ENCODE results near the gene SAV1.
"Not testable (repeated sequence)": the region's sequence is repeated elsewhere in the genome, so short reads cannot be mapped to it uniquely, and the experiment has no call there.

SAV1 gene

GRCh38 chr14:50667996-50668825 lies at the start of gene SAV1:
Gene SAV1, minus strand, starts transcription at chr14:50668306. Its CDS starts 339 bp downstream, at chr14:50667967.
- DNase-seq = peak; percentile 85

- no peak for DNase-seq
Observed at GRCh38 chr14:50717811-50718210, 49.7 kb upstream of the SAV1 start.

GRCh38 chr14:50714450-50715073 lies 46.5 kb upstream of the SAV1 start:
- DNase-seq = peak; percentile 57

- DNase-seq = no peak
Observed at GRCh38 chr14:50711043-50711442, 42.9 kb upstream of the SAV1 start.

GRCh38 chr14:50705026-50705593 lies 37.0 kb upstream of the SAV1 start:
- DNase-seq = no peak

- no peak for DNase-seq
Observed at GRCh38 chr14:50704454-50705010, 36.4 kb upstream of the SAV1 start.

GRCh38 chr14:50697659-50698290 lies 29.7 kb upstream of the SAV1 start:
- DNase-seq = no peak

GRCh38 chr14:50694260-50694659 lies 26.2 kb upstream of the SAV1 start:
- not testable (repeated sequence) for DNase-seq

GRCh38 chr14:50688875-50689274 lies 20.8 kb upstream of the SAV1 start:
- DNase-seq = no peak

- no peak for DNase-seq
Observed at GRCh38 chr14:50679674-50680073, 11.6 kb upstream of the SAV1 start.

GRCh38 chr14:50678163-50678562 lies 10.1 kb upstream of the SAV1 start:
- no peak for DNase-seq

GRCh38 chr14:50677527-50678063 lies 9.5 kb upstream of the SAV1 start:
- no peak for DNase-seq

- no peak for DNase-seq
Observed at GRCh38 chr14:50676814-50677516, 8.9 kb upstream of the SAV1 start.

- DNase-seq = no peak
Observed at GRCh38 chr14:50675597-50675996, 7.5 kb upstream of the SAV1 start.

- DNase-seq = no peak
Observed at GRCh38 chr14:50670866-50671256, 2.8 kb upstream of the SAV1 start.

- DNase-seq = no peak
Observed at GRCh38 chr14:50670196-50670865, 2.2 kb upstream of the SAV1 start.

- no peak for DNase-seq
Observed at GRCh38 chr14:50669441-50669986, 1.4 kb upstream of the SAV1 start.

- DNase-seq = no peak
Observed at GRCh38 chr14:50668826-50669143, 679 bp upstream of the SAV1 start.

GRCh38 chr14:50667684-50667995 lies 466 bp downstream of the SAV1 start:
- DNase-seq = no peak

- peak; percentile 19 for DNase-seq
Observed at GRCh38 chr14:50666772-50667683, 1.1 kb downstream of the SAV1 start.

GRCh38 chr14:50665300-50665699 lies 2.8 kb downstream of the SAV1 start:
- DNase-seq = not testable (repeated sequence)

Measured in NCI-H1694 treated with DMSO at 0.1 percent for 48 hours (cell line).